GM18519 (cell line): ENCODE measurements around the gene AKAP8.
"Not testable (repeated sequence)": the region's sequence is repeated elsewhere in the genome, so short reads cannot be mapped to it uniquely, and the experiment has no call there.

Source experiments
- ATAC-seq: cut with Tn5 transposase; IDR thresholded peaks from one replicate; pipeline ENCODE4 v1.9.1; 2021; ENCODE audit warnings: mild to moderate bottlenecking, moderate library complexity; ENCODE audit not compliant: unreplicated experiment, low FRiP score

Gene AKAP8

GRCh38 chr19:15337202-15337601, 42.4 kb downstream of the AKAP8 start:
- no peak for ATAC-seq

GRCh38 chr19:15335992-15336391, 43.6 kb downstream of the AKAP8 start:
- ATAC-seq, result not testable (repeated sequence)

DNA sequence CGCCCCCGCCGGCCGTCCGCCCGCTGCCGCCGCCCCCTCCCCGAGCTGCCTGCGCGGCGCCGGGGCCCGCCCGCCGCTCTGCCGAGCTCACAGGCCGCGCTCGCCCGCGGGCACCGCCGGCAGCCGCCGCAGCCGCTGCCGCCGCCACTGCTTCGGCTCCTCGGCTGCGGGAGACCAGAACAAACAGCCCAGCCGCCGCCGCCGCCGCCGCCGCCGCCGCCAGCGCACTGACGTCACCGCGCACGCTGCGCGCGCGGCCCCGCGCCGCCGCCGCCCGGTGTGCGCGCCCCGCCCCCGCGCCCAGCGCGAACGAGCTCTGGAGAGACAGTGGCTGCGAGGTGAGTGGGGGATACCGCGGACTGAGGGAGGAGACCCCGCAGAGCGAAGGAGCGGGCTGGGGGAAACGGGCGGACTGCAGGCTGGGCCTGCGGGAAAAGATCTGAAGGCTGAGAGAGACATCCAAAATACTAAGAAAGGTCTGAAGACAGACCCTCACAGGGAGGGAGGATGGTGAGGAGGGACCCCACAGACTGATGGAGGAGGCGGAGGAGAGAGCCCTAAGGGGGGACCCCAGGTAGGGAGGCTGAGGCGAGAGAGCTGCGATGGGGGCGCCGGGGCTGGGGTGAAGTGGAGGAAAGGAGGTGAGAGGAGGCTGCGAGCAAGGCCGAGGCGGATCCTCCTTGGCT, 47.1 kb downstream of the AKAP8 start, which contains the start of gene BRD4:
Gene BRD4, minus strand, starts transcription at position 229 of the 686 bp plus-strand sequence. CDS start 59,440 bp downstream, outside the sequence.
- ATAC-seq, result peak; percentile 34

DNA sequence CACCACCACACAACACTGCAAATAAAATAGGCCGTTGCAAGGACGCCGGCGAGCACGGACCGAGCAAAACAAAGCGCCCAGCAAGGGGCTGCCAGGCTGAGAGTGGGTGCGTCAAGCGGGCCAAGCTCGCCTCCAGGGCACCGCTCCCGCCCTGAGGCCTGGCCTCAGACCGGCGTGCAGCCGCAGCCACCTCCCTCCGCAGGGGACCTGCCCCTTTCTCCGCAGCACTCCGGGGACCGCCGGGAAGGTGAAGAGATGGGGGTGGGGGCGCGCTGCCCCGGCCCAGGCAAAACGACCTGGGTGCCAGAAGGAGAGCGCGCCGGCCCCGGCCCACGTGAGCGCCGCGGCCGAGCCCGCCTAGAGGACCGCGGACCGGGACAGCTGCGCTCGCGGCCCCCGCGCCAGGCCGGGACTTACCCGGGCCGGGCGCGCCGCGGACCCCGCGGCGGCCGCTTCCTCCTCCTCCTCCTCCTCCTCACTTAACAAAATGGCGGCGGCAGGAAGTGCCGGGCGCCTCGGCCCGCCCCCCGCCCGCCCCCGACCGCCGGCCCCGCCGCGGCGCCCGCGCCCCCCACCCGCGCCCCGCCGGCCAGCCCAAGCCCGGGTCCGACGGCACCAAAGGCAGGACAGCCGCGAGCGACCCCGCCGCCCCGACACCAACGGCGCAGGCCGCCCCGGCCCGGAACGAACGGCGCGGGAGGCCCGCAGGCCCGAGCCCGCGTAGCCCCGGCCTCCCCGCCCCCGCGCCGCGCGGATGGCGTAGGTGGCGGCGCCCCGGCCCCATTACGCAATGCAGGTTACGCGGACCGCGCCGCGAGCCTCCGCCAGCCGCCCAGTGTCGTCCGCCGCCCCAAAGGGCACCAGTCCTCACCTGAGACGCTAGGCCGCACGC, 47.9 kb downstream of the AKAP8 start:
- ATAC-seq, result peak; percentile 23

DNA sequence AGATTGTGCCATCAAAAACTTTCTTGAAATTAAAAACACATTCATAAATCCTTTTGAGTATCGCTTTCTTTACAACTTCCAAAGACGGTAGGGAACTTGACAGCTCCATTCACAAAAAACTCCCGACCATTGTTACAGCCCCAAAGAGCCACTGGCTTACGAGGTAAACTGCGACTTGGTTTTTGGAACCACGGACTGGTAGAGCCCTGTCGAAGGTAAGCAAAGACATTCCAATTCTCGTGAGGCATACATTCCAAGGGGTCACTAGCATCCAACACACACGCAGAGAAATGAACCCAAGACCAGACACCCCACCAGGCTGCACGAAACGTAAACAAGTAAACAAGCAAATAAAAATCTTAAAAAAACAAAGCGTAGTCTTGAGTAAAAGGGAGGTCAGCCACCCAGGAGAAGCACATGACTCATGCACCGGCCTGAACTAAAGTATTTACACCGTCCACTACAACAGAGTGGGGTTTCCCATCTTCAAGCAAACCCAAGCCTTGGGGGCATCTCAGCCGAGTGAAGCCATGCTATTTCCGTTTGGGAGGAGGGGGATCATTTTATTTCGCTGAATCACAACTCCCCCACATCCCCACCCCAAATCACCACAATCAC, 48.7 kb downstream of the AKAP8 start:
- no peak for ATAC-seq

- no peak for ATAC-seq
These were observed 51.3 kb downstream of the AKAP8 start for GRCh38 chr19:15328312-15328711.

DNA sequence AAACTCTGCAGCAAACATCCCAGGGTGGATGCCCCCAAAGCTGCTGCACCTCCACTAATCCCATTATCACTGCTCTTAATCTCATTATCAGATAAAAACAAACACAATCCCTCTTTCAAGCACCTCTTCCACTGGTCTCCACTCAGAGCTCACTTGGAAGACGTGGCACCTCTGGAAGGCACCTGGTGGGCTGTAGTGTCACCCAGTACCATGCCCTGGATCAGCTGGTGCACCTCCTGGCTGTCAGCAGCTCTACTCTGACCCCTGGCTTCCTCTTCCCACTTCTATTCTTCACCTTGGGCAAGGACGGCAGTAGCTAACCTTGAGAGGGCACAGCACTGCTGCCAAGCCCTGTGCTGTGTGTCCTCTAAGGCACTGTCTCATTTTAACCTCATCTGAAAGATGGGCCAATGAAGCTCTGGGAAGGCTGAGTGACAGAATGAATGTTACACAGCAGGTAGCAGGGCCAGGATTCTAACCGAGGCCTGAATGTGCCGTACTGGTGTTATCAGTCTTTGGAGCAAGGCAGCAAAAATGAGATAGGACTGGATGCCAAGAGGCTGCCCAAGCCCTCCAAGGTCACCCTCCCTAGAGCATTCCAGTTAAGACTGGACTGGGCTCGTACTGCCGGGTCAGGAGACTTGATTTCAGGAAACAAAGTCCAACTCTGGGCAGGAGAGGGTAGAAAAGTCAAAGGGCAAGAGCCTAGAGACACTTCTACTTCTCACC, 54.6 kb downstream of the AKAP8 start:
- no peak for ATAC-seq

GRCh38 chr19:15323496-15324235, 55.9 kb downstream of the AKAP8 start:
- no peak for ATAC-seq

GRCh38 chr19:15321739-15322138, 57.8 kb downstream of the AKAP8 start:
- ATAC-seq, result no peak

GRCh38 chr19:15320116-15320515, 59.5 kb downstream of the AKAP8 start:
- no peak for ATAC-seq

DNA sequence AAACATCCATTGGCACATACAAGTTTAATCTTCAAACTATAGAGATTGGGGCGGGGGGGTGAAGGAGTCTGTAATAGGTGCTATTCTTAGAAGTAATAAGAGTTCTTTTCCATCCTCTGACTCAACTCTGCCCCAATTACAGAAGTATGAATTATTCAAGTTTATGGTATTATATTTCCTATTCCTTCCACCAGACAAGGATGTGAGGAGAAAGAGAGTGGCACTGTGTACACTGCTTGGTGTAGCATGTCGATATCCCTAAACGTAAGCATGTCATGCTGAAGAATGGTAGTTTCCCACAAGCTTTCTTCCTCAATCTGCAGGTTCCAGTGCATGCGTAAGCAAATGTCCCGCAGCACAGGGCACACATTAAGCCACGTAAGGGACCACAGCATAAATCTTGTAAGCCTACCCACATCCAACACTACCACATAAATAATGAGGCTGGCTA, 61.3 kb downstream of the AKAP8 start:
- ATAC-seq, result no peak

- no peak for ATAC-seq
These were observed 62.1 kb downstream of the AKAP8 start for GRCh38 chr19:15317392-15318071.

DNA sequence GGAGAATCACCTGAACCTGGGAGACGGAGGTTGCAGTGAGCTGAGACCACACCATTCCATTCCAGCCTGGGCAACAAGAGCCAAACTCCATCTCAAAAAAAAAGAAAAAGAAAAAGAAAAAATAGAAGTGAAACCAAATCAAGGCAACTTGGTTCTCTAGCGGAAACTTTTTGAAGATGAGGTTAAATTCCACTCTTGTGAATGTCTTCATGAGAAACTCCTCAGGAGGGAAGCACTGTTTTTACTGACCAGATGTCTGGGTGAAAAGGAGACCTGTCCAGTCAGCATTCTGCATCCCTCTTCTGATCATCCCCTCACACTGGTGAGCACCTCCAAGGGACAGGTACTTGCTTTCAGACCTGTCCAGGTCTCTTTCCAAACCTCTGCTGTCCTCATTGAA, 63.1 kb downstream of the AKAP8 start:
- ATAC-seq, result no peak

GRCh38 chr19:15315101-15315500, 64.5 kb downstream of the AKAP8 start:
- no peak for ATAC-seq

GRCh38 chr19:15313649-15314279, 65.8 kb downstream of the AKAP8 start:
- ATAC-seq, result no peak

DNA sequence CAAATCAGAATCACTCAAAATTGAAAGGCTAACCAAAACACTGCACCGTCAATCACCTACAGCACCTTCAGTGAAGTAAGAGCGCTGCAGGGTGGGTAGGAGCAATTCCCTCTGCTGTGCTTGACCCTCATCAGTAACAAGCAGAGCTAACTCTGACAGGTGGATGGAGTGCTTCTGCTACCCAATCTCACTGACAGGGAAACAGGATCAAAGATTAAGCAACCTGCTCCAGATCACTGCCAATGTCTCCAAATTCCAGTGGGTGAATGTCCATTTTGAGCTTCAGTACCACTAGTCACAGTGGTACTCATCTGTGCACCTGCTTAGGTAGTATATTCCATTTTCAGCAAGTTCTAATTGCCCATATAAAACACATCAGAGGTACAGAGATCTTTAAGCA, 72.4 kb downstream of the AKAP8 start:
- ATAC-seq, result no peak

GRCh38 chr19:15305582-15306334, 73.8 kb downstream of the AKAP8 start:
- ATAC-seq, result no peak

DNA sequence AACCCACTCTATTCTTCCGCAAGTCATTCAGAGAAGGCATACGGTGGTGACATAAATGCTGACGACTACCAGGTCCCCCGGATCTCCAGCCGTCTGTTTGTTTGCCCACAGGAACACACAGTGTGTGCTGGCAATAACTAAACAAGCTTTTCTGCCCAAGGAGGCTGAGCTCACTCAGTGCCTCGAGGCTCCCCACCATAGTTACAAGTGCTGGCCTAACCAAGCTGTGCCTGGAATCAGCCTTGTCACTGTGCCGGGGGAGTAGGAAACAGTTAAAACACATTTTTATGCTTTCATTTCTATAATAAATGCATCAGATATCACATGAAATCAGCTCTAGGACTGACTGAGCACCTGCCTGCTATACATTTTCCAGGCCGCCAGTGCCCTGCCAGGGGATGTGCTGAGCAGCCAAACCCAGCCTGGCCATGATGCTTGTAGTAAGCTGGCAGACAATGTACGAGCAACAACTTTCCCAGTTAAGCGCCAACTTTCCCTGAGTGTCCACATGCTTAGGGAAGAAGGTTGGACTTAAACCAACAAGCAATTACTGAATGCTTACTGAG, 75.4 kb downstream of the AKAP8 start:
- no peak for ATAC-seq
